Fibroblast of villous mesenchyme (primary cell): ENCODE measurements around the gene DAW1. TPM values are rescaled to one million over a fixed set of nuclear protein-coding genes. Genes with fewer than 3 reads are reported as not detected.

Experiments
- DNase-seq: peaks from one replicate; pipeline ENCODE4 v3.0.0-alpha.2; 2010; ENCODE audit warnings: low read depth
- H3K4me3 ChIP-seq: 2 replicates; pipeline ENCODE4 v1.5.1; 2011; ENCODE audit warnings: low read depth, mild to moderate bottlenecking, low read length
- CTCF ChIP-seq: IDR thresholded peaks from 2 replicates; pipeline ENCODE4 v1.5.1; 2012; ENCODE audit warnings: low read depth, mild to moderate bottlenecking, low read length; ENCODE audit not compliant: insufficient read depth
- total RNA-seq: library from RNA; depleted of rRNA; stranded (reverse); fragments of >200 nt; gene quantifications from 2 replicates; pipeline ENCODE4 v1.2.3, GENCODE V29; 2012

DAW1 gene
- total RNA-seq, 1 donor: not detected

DNA sequence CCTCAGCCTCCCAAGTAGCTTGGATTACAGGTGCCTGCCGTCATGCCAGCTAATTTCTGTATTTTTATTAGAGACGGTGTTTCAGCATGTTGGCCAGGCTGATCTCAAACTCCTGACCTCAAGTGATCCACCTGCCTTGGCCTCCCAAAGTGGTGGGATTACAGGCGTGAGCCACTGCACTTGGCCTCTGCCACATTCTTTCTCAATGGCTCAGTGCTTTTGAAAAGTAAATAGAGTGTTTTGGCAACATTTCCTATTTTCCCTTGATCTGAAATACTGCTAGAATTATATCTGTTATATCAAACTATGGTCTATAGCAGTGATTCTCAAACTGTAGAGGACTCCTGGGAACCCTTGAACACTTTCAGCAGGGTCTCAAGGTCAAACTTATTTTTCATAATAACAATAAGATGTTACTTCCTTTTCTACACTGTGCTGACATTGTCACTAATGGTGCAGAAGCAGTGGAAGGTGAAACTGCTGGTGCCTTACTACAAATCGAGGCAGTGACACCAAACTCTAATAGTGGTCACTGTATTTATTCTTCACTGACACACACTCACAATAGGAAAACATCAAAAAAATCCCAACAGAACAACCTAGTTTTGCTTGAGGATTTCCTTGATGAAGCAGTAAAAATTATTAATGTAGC is 10.6 kb downstream of the DAW1 start:
- H3K4me3 ChIP-seq: no peak overlapping the region
- DNase-seq: no peak
- no peak for TF ChIP-seq CTCF

- TF ChIP-seq CTCF: peak; percentile 97
- peak; percentile 77 for DNase-seq
- no peak overlapping the region for H3K4me3 ChIP-seq
Observed at GRCh38 chr2:227884511-227884947, 13.1 kb downstream of the DAW1 start.

GRCh38 chr2:227886149-227886548 is 14.7 kb downstream of the DAW1 start:
- TF ChIP-seq CTCF: no peak
- no peak for DNase-seq

DNA sequence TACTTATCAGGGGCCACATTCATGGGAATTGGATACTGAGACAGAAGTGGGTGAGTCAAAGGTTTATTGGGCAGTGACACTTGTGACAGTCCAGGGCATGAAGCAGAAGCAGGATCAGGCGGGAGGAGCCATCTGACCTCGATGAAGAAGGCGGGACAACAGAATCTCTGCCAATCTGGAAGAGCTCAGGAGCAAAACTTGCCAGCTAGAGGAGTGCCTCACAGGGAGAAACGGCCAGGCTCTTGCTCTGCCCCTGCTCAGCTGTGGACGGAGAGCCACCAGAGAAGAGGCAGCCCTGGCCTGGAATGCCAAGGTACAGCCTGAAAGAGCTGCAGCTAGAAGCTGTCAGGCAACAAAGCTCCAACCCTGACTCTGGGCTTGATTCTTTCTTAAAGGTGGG is 16.9 kb downstream of the DAW1 start:
- DNase-seq: no peak
- TF ChIP-seq CTCF: no peak
- no peak overlapping the region for H3K4me3 ChIP-seq

More at GRCh38 chr2:227886149-227886548, 14.7 kb downstream of the DAW1 start:
- H3K4me3 ChIP-seq: no peak overlapping the region

DNA sequence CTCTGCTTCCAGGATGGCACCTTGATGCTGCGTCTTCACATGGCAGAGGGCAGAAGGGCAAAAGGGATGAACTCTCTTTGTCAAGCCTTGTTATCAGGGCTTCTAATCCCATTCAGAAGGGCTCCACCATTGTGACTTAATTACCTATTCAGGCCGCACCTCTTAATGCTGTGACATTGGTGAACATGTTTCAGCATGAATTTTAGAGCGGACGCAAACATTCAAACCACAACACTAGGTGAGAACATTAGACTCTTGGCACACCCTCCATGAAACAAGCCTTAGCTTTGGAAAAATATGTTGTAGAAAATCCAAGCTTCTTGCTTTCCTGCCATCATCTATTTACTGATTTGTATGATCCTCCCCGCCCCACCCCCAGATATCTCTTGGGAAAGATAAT is 17.9 kb downstream of the DAW1 start:
- H3K4me3 ChIP-seq: no peak overlapping the region
- TF ChIP-seq CTCF: no peak
- DNase-seq: no peak

DNA sequence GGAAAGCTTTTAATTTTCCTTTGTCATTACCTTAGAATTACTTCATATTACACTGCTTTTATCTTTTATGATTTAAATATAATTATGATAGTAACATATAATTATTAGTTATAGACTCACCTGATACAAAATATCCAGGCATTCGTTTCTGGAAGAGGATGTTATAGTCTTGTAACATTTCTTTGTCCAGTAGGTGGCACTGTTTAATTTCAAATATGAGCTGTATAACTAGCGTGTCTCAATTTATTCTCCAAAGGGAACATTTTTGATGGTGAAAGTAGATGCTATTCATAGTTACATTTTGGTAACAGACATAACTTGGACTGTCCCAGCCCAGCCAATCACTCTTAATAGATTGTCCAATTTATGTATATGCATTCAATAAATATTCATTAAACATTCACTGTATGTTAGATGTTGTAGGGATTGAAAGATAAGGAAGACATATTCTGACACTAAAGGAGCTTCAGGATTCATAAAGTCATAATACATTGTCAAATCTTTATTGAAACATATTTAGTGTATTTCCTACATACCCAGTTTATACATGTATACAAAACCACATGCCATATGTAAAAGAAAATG is 19.2 kb downstream of the DAW1 start:
- peak; percentile 65 for DNase-seq
- TF ChIP-seq CTCF: peak; percentile 57
- no peak overlapping the region for H3K4me3 ChIP-seq
